Right forelimb (tissue), 1 donor: ENCODE measurements around the gene UNKL.

Source experiments
- DNase-seq: peaks from one replicate; pipeline ENCODE4 v3.0.0-alpha.2; 2018

Gene UNKL

DNA sequence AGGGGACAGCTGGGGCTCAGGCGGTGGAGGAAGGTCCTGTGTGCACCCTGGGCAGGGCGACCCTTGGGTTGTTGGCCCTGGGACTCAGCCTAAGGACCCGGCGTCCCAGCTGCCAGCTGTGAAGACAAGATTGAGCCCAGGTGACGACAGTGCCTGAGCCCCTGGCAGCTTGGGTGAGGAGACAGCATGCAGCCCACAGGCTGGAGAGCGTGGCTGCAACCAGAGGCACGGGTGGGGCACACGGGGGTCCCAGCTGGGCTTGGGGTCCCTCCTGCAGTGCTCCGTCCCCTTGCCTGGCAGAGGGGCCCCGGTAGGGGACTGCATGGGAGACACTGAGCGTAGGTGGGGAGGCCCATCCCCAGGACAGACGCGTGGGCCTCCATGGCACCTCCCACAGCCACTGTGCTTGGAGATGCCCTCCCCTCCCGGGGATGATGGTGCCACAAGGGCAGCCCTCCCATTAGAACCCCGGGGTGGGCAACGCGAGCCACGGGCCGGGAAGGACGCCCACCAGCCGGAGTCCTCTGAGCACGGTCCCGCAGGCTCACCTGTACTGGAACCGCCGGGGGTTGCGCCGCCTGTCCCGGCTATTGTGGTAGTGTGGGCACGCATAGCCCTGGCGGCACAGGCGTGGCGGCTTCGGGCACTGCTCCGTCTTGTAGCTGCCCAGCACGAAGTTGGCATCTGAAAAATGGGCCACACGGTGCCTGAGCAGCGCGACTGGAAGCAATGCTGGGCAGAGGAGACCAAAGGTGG, 15.5 kb downstream of the UNKL start:
- DNase-seq: no peak

DNA sequence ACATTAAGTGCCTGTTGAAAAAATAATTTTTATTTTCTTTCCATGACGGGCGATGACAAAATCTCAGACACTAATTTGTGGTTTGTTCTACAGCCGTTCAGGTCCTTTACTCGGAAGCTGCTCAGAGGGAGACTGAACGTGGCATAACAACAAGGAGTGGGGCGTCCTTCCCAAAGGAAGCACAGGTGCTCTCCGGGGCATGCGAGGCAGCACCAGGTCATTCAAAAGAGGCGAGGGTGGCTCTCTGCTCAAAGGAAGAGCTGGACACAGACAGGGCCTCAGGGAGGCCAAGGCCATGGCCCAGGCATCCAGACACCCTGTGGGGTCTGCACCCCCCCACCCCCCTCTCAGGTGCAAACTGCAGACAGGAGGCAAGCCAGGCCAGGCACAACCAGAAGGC, 16.2 kb downstream of the UNKL start:
- DNase-seq: no peak

DNA sequence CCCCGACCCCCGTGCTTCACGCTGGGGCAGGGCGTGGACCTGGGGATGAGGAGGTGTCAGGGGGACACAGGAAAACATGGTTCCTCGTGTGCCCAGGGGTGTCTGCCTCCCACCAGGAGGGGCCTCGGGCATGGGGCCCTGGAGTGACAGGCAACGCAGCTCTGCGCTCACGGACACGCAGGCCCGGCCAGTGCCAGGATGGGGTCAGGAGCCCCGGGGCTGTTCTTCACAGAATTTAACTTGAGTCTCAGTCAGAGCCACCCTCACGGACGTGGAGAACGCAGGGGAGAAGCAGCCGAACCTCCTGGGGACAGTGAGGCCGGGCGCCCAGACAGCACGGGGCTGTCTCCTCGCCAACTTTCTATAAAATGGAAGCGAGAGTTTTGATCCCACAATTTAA, 16.7 kb downstream of the UNKL start:
- DNase-seq: no peak

DNA sequence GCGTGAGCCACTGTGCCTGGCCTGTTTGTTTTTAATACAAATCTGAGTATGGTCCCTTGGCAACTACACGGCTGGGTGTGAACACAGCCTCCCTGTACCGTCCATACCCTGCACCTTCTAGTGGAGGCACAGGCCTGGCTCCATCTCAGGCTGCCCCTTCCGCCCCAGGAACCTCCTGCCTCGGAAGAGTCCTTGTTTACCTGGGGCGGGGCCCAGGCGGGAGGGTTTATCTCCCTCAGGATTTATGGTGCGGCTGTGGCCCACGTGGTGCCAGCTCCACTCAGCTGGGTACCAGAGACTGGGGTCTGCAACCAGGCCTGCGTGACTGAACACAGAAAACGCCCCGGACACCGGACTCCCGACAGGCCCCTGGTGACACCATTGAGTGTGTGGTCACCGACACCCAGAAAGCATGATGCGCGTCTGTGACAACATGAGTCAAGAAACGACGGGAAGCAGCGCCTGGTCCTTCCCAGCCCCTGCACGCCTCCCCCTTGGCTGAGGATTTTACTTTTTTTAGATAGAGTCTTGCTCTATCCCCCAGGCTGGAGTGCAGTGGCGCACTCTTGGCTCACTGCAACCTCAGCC, 19.0 kb downstream of the UNKL start:
- no peak for DNase-seq

DNA sequence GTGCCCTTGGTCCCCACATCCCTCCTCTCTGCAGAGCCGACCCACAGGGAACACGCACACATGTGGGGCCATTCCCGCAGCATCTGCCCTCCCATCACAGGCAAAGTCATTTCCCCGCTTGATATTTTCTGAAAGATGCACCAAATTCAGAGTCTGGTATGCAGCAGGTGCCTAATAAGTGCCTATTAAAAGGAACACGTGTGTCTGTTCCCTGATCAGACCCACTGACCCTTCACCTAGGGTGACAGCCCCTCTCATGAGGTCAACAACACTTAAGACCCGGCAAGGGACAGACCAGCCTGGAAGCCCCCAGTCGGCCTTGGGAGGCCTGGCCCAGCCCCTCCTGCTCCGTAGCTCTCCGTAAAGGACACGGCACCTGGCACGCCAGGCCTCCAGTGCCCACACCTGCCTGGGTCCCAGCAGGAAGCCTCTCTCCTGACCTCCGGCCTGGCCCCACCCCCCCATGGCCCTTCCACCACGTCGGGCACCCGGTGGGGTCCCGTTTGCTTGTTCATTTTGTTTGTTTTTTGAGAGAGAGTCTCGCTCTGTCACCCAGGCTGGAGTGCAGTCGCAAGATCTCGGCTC, 20.0 kb downstream of the UNKL start:
- no peak for DNase-seq

DNA sequence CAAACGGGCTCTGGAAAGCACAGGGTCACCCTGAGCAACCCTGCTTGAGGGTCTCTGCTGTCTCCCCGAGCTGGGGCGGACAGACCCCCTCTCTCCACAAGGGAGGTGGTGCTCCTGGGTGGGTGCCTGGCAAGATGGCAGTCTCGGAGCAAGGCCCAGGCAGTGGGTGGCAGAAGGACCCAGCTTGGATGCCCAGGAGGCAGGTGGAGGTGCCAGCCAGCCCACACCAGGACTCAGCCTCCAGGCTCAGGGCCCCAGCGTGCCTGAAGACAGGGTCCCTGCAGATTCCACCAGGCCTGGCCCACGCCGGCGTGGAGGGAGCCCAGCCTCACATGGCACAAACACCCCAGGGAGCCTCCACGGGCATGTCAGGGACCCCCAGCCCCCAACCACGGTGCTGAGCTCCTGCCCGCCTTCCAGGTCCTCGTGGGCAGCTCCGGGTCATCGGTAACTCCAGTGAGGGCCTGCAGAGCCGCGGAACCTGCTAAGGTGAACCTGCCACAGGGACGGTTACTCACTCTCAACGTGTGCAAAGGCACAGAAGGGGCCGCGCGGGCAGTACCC, 20.8 kb downstream of the UNKL start:
- DNase-seq: no peak

DNA sequence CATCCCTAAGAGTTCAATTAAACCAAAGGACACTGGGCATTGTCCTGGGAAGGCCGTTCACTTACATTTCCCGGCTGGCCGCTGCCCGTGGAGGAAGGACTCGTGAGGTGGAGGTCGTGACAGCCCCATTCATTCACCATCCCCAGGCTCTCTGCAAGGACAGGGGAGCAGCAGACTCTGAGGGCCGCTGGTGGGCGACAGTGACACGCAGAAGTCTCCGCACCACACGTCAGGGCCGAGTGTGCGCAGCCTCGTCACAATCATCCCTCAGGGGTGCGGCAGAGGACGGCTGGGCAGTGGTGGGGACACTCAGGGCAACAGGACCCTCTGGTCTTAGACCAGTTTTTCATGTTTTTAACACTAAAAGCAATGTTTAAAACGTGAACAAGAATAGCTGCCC, 21.7 kb downstream of the UNKL start:
- no peak for DNase-seq

DNA sequence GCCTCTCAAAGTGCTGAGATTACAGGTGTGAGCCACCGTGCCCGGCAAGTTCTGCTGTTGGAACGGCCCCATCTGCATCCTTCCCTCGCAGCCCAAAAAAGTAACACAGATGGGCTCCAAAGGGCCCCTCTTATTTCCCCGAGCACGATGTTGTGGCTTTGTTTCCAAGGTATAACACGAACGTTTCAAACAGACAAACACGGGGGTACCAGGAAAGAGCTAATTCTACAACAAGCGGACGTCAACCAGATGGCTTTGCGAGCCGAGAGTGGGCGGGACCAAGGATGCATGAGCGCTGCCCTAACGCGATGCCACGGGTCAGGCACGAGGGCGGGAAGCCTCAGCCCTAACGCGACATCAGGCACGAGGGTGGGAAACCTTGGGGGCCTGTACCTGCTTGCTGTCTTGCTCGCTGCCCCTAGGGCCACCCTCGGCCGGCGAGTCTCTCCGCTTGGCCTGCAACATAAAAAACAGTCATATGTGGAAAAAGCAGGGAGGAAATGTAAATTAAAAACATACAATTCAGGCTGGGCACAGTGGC, 24.2 kb downstream of the UNKL start:
- DNase-seq: no peak

DNA sequence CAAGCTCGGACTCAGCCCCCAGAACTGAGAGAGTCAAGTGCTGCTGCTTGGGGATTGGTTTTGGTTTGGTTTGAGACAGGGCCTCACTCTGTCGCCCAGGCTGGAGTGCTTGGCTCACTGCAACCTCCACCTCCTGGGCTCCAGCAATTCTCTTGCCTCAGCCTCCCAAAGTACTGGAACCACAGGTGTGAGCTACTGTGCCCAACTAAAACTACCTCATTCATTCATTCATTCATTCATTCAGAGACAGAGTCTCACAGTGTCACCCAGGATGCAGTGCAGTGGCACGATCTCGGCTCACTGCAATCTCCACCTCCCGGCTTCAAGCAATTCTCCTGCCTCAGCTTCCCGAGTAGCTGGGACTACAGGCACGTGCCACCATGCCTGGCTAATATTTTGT, 24.7 kb downstream of the UNKL start:
- no peak for DNase-seq

DNA sequence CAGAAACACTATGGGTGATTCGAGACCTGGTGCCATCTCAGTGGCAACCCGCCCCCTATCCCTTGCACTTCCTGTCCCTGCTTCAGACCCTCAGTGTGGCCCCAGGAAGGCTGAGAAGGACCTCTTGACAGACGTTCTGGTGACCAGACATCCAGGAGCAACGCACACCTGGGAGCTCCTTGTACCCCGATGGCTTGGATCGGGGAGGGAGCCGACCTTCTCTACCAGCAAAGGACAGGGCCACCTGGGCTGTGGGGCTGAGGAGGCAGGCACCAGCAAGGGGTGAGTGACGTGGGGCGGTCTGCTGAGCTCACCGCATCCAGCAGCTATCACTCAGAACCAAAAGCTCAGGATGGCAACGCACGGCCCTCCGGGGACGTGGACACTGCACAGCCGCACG, 27.2 kb downstream of the UNKL start:
- no peak for DNase-seq

DNA sequence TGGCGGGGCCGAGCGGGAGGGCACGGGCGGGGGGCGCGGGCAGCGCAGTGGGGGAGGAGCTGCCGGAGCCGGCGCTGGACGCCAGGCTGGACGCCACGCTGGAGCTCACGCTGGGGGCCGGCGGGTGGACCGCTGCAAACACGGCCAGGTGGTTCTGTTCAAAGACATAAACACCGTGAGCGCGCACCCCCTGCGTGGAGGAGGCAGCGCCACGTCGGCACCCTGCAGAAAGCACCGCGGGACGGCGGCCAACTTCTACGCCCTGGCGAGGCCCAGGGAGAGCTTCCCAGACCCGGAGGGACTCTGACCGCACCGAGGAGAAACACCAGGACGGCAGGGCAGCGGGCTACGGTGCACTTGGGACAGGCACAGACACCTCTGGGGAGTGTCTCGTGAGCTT, 29.3 kb downstream of the UNKL start:
- no peak for DNase-seq

DNA sequence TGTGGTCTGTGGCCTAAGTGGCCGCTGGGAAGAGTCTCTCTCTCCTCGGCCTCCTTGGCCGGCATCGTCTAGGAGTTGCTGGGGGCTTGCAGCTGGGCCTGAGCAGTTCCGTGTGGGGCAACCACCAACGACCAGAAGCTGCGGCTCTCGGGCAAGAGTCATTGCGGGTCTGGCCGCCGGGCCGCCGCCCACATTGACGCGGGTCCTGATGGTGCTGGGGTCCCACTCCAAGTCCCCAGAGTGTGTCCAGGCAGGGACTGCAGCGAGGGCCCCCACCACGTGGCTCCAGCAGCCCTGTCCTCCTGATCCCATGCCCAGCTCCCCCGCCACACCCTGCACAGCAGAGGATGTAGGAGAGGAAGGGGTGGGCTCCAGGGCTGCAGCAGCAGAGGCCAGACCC, 30.9 kb downstream of the UNKL start:
- no peak for DNase-seq

DNA sequence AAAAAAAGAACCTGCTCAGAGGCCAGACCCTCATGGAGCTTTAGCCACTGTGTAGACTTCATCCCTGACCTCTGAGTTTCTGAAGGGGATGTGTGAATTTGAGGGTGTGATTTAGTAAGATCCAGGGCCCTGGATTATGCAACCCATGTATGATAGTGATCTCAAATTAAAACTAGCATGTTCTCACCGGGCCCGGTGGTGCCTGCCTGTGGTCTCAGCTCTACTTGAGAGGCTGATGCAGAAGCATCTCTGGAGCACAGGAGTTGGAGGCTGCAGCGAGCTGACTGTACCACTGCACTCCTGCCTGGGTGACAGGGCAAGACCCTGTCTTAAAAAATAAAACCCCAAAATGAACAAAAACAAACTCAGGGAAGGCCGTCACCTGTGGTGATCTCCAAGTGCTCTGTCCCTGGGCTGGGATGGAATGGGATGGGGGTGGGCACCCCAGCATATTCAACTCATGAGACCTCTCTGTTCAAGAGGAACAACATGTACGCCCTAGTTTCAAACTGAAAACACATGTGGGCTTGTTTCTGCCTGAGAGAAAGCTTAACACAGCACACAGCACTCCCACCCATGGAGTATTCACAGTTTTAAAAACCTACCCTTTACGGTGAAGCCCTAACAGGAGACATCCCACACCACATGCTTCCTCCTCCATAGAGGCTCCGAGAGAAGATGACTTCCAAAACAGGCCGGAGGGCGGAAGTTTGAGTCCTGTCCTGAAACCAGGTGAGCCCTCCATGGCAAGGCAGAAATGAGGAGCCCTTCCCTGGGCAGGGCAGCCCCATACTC, 32.7 kb downstream of the UNKL start:
- no peak for DNase-seq

DNA sequence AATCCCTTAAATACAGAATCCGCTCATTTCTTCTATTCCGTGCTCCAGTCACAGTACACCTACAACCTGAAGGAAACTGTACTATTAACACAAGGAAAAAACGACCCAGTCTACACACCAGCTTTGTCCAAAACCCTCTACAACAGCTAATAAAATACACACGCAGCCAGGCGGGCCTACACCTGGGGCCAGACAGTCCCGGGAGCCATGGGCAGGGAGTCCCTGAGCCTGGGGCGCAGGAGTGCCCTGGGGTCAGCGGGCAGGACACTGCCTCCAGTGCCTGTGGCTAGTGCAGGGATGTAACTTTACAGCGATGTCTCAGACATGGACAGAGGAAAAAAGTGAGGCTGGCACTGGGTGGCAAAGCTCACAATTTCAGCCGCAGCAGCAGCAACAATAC, 34.3 kb downstream of the UNKL start:
- DNase-seq: no peak

DNA sequence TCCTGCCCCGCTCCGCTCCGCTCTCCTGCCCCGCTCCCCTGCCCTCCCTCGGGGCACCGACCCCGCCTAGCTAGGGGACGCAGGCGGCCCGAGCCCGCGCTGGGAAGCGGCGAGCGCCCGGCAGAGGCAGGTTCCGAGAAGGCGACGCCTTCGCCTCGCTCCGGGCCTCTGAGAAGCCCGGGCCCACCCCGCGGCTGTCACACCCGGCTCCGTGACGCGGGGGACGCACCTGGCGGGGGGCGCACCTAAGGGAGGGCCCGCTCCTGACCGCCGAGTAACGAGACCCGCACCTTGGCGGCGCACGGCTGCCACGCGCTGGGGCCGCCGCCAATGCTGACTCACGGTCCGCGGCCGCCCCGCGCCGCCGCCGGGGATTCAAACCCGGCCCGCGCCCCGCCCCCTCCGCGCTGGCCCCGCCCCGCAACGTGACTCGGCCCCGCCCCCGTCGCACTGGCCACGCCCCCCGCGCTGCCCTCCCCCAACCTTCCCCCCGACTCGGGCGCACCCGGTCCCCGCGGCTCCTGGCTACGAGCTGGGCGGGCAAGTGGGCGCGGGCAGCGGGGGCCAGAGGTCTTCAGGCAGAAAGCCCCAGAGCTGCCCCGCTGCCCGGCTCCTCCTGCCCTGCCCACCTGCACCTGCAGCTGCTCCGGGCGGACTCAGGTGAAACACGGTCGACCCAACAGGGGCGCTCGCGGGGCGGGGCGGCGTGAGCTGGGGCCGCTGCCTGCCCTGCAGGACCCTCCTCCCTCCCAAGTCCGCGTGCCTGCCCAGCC, 35.0 kb downstream of the UNKL start:
- DNase-seq: peak; percentile 73

DNA sequence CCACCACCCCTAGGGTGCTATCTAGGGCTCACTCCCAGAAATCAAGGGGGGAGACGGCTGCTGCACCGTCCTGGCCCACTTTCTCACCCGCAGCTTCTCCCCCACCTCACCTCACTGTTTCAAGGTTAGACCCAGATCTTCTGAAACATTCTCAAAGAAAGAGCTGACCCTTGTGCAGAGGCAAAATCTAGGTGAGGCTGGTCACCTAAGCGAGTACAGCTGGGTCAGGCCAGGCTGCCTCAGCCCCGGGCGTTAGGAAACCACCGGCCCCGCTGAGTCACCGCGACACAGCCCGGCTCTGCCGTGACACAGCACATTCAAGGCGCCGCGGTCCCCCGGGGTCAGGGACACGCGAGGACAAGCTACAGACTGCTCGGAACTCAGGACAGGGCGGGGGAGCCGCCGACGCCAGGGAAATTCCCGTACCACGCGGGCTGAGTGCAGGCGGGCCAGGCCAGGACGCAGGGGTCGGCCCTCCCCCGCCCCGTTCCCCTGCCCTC, 35.6 kb downstream of the UNKL start:
- DNase-seq: peak; percentile 63

DNA sequence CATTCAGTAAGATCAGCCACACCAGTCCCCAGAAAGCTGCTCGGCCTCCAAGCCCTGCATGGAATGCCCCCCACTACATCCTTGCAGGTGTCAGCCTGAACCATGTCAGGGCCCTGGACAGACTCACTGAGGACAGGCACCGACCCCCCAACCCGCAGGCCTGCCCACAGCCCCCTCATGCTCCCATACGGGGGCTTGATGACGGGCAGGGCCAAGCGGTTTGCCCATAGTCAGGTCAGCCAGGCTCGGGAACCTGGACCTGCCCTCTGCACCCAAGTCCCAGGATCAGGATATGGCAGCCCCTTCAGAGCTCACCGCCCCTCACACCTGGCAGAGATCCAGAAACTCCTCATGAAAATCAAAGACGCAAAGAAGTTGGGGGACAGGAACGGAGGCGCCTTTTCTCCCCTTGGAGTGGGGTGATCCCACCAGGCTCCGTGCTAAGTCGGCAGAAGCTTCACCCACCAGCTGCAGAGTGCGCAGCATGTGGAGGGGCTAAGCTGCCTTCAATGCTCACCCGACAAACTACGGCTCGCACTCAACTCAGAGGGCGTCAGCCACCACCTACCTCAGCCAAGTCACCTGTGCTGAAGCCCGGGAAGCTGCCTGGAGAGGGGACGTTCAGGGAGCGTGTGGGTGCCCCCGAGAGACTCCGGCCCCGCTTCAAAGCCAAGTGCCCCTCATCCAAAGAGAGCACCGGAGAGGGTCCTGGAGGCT, 36.3 kb downstream of the UNKL start:
- DNase-seq: no peak

DNA sequence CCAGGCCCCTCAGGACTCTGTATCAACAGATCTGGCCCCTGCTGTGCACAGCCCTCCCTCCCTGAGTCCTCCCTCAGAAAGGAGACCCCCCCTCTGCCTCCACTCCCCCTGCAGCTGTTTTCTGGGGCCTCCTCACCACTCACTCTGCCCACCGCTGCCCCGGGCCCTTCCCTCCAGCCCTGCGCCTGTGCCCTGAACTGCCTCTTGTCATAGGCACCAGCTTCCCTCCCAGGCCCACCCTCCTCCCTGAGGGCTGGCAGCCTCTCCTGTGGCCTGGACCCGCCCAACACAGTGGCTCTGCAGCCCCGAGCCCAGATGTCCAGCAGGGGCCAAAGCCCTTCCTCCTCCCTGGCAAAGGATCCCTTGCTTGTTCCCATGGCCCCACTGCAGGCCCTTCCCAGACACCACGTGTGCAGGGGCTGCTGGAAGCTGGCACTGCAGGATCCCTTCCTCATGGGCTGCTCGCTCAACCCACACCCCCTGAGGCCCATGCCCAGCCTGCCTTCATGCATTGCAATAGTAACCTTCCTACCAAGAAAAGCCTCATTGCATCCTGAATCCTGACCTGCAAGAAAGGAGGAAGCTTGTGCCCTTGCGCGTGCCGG, 37.0 kb downstream of the UNKL start:
- DNase-seq: no peak

DNA sequence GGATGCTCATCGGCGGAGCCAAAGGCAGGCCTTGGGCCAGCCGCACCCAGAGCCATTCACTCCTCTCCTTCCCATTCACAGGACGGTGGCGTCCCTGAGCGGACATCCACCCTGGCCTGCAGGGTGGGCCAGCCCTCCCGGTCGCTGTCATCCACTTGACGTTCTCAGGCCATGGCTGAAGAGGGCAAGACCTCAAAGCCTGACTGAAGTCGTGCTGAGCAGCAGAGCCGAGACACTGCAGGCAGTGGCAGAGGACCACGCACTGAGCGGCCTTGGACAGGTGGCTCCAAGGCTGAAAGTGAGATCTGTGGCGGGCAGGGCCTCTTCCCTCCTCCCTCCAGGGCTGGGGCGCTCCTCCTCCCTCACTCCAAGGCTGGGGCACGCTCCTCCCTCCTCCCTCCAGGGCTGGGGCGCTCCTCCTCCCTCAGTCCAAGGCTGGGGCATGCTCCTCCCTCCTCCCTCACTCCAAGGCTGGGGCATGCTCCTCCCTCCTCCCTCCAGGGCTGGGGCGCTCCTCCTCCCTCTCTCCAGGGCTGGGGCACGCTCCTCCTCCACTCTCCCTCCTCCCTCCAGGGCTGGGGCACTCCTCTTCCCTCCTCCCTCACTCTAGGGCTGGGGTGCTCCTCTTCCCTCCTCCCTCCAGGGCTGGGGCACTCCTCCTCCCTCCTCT, 38.6 kb downstream of the UNKL start:
- no peak for DNase-seq

DNA sequence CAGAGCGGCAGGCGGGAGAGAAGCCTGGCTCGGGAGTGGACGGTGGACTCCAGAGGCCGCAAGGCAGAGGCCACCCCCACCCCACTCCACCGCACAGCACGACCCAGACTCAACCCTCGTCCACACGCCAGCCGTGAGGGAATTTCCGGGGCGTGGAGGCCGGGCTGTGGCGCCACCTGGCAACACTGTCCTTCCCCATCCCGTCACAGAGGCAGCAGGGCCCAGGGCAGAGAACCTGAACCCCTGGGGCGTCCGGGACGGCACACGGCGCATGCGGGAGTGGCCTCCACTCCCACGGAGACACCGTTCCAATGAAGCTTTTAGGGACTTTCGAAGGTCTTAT, 39.2 kb downstream of the UNKL start:
- no peak for DNase-seq
